AG04449 (cell line): ENCODE results near the gene SPAG6.

Experiments
- CTCF ChIA-PET: fragments of 350-600 bp; formaldehyde crosslinking; extraction: SDS; loops from one replicate; lab custom pipeline; 2021; ENCODE audit warnings: antibody characterized with exemption; lab: Yijun Ruan, JAX
- POLR2A ChIA-PET: fragments of 400-600, 350-600 bp; formaldehyde crosslinking; extraction: SDS; loops from one replicate; lab custom pipeline; 2020; ENCODE audit warnings: antibody characterized with exemption, inconsistent platforms; lab: Yijun Ruan, JAX
- DNase-seq: peaks from one replicate; pipeline ENCODE4 v3.0.0-alpha.2; 2010; ENCODE audit warnings: low read depth, low spot score
- H3K4me3 ChIP-seq: 2 replicates; pipeline ENCODE4 v1.5.1; 2011; ENCODE audit warnings: low read depth, mild to moderate bottlenecking, control low read depth, low read length
- TF ChIP-seq, protein P1 (sequence below): IDR thresholded peaks from one replicate; pipeline ENCODE4 v1.5.1; 2011; ENCODE audit warnings: mild to moderate bottlenecking, moderate library complexity, low read length, control low read depth, inconsistent platforms; ENCODE audit not compliant: insufficient read depth; ENCODE audit errors: missing control alignments

Gene SPAG6

DNA sequence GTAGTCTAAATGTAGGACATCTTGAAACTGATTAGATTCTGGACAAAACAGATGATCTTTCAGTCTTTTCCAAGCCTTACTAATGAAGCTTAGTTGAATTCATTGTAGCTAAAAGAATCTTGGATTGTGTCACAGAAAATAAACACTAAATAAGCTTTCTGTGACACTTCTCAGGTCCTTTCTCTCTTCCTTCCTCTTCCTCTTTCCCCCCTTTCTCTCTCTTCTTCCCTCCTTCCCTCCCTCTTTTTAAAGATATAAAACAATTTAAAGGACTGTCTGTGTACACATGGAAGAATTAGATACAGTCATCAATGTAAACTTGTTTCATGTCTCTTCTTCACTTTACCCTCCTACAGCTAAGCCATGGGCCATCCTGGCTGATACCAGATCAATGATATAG is 34.4 kb upstream of the SPAG6 start:
- ChIA-PET CTCF (no interaction called here), POLR2A (no interaction called here)
- DNase-seq, result no peak
- TF ChIP-seq, protein P1, sequence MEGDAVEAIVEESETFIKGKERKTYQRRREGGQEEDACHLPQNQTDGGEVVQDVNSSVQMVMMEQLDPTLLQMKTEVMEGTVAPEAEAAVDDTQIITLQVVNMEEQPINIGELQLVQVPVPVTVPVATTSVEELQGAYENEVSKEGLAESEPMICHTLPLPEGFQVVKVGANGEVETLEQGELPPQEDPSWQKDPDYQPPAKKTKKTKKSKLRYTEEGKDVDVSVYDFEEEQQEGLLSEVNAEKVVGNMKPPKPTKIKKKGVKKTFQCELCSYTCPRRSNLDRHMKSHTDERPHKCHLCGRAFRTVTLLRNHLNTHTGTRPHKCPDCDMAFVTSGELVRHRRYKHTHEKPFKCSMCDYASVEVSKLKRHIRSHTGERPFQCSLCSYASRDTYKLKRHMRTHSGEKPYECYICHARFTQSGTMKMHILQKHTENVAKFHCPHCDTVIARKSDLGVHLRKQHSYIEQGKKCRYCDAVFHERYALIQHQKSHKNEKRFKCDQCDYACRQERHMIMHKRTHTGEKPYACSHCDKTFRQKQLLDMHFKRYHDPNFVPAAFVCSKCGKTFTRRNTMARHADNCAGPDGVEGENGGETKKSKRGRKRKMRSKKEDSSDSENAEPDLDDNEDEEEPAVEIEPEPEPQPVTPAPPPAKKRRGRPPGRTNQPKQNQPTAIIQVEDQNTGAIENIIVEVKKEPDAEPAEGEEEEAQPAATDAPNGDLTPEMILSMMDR, result no peak
- H3K4me3 ChIP-seq, result no peak overlapping the region

DNA sequence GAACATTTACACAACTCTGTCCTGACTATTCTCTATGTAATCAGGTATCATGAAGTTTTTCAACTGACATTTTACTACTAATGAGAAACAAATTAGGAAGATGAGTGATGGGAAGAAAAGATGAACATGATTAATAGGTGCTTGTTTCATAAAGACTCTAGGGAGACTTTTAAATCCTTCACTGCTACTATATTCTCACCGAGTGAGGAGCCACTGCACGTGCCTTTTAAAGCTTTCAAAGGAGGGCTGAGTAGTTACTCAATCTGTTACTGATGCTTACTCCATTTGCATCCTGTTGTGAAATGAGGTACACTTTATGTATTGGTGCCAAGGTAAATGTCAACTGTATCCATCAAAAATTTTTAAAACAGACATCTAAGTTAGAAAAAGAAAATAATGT is 30.4 kb upstream of the SPAG6 start:
- no peak overlapping the region for H3K4me3 ChIP-seq
- ChIA-PET CTCF (no interaction called here), POLR2A (interaction anchor here (0.5 to 2.2 kb wide), 2 partner anchors 122 to 510 kb away, joined by 3 to 7 read pairs; no protein-coding TSS in a partner anchor)
- TF ChIP-seq, protein P1, result no peak
- DNase-seq, result no peak

DNA sequence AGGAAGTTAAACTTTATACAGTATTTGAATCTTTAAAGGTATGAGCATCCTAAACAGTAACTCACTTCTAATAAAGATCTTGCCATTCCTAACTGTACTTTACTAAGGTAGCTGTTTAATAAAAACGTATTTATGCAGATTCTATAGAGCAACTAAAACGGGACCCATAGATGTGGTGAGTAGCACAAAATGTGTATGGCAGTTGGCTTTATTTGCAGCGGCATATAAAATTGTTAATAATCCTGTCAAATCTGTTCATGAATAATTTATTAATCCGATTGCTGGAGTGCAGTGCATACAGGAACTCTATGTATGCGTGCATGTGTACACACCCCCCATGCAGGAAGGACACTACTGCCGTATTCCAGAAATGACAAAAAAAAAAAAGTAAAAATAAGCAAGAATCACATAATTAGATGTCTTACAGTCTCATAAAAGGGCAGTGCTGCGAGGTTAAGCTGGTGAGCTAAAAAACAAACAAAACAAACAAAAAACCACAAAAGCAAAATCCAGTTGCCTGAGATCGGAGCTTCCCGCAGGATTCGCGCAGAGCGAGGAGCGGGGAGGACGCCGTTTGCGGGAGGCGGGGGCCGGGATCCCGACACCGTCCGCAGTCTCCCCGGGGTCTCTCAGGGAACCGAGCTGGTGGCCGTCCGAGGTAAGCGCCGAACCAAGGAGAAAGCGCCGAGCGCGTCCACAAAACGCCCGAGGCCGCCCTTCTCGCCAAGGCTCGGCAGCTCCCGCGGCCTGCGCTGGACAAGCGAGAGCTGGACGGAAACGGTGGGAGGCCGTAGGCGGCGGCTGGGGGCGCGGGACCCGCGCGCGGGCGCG is 29.6 kb upstream of the SPAG6 start:
- no peak for DNase-seq
- ChIA-PET CTCF (interaction anchor here (1.2 to 1.4 kb wide), 2 partner anchors 8 to 23 kb away, joined by 3 to 4 read pairs; no protein-coding TSS in a partner anchor), POLR2A (interaction anchor here (0.6 to 2.3 kb wide), 7 partner anchors 10 to 323 kb away, joined by 3 to 16 read pairs (median 6); no protein-coding TSS in a partner anchor)
- TF ChIP-seq, protein P1, result no peak
- H3K4me3 ChIP-seq, result peak overlapping the region; percentile 74

DNA sequence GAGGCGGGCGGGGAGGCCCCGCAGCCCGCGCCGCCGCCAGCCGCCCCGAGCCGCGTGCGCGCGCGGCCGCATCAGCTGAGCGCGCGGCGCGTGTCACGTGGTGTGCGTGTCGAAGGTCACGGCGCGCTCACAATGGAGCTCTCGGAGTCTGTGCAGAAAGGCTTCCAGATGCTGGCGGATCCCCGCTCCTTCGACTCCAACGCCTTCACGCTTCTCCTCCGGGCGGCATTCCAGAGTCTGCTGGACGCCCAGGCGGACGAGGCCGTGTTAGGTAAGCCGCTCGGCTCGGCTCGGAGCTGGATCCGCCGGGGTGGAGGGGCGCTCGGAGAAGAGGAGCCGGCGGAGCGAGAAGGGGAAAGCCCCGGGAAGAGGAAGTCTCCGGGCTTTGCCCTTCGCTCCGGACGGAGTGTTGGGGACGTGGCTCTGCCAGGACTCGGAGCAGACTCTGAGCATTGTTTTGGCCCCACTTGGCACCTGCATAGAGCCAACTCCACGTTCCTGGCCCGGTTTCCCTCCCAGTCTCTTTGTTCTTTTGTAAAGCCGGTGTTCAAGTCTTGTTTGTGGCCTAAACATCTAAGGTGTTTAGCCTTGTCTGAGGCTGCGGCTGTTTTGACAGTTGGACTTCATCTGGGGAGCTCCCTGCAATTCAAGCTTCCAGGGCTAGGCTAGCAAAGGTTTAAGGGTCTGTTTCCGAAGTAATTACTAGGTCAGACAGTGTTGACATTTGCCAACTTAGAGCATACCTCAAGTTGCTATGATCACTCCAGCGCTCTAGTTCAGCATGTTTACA is 28.8 kb upstream of the SPAG6 start, which contains the start of gene COMMD3:
COMMD3 (plus strand) TSS at position 103 of the 790 bp plus-strand sequence; CDS start at position 133, 30 bp downstream.
- CTCF ChIA-PET, result interaction anchor here (0.6 to 1.4 kb wide), 4 partner anchors 9 to 24 kb away, joined by 3 to 4 read pairs (median 3); no protein-coding TSS in a partner anchor
- DNase-seq, result no peak
- POLR2A ChIA-PET, result interaction anchor here (0.6 to 2.3 kb wide), 7 partner anchors 9 to 324 kb away, joined by 3 to 16 read pairs (median 6); no protein-coding TSS in a partner anchor
- TF ChIP-seq, protein P1, result no peak
- peak within 1 kb of the TSS; percentile 74 for H3K4me3 ChIP-seq

DNA sequence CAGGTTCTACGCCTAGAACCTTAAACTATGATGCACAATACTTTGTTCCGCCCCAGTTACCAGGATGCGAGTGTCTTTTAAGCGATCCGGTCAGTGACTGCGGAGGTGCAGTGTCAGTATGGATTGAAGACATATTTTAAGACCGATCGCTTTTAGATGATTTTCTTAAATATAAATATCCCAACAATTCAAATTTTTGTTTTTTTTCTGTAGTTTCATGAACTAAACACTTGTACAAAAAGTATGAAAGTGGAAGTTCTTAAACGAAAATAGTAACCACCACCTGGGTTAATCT is 28.3 kb upstream of the SPAG6 start:
- ChIA-PET CTCF (interaction anchor here (0.6 to 1.0 kb wide), 2 partner anchors 23 kb away, joined by 3 read pairs; no protein-coding TSS in a partner anchor), POLR2A (interaction anchor here (1.6 to 2.3 kb wide), 4 partner anchors 9 to 120 kb away, joined by 6 to 16 read pairs (median 9); no protein-coding TSS in a partner anchor)
- TF ChIP-seq, protein P1, result no peak
- no peak for DNase-seq
- peak overlapping the region; percentile 74 for H3K4me3 ChIP-seq
